ENCODE measurements around the gene NPAS2.

Gene NPAS2

DNA sequence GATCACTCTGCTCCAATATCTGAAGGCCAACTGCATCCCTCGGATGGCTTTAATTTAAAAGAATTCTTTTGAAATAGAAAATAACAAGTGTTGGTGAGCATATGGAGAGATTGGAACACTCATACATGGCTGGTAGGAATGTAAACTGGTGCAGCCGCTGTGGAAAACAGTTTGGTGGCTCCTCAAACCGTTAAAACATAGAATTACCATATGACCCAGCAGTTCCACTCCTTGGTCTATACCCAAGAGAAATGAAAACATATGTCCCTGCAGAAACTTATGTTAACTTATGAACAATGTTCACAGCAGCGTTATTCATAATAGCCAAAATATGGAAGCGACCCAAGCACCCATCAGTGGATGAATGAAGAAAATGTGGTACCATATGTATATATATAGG lies 60.1 kb downstream of the NPAS2 start:
- TF ChIP-seq, protein P1, sequence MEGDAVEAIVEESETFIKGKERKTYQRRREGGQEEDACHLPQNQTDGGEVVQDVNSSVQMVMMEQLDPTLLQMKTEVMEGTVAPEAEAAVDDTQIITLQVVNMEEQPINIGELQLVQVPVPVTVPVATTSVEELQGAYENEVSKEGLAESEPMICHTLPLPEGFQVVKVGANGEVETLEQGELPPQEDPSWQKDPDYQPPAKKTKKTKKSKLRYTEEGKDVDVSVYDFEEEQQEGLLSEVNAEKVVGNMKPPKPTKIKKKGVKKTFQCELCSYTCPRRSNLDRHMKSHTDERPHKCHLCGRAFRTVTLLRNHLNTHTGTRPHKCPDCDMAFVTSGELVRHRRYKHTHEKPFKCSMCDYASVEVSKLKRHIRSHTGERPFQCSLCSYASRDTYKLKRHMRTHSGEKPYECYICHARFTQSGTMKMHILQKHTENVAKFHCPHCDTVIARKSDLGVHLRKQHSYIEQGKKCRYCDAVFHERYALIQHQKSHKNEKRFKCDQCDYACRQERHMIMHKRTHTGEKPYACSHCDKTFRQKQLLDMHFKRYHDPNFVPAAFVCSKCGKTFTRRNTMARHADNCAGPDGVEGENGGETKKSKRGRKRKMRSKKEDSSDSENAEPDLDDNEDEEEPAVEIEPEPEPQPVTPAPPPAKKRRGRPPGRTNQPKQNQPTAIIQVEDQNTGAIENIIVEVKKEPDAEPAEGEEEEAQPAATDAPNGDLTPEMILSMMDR (IDR thresholded peaks at IDR 0.05), result no peak
- no peak for DNase-seq (ENCODE audit: low spot score)
- Histone ChIP-seq H3K4me3 (no peak overlapping the region), H3K27ac (no peak overlapping the region)

DNA sequence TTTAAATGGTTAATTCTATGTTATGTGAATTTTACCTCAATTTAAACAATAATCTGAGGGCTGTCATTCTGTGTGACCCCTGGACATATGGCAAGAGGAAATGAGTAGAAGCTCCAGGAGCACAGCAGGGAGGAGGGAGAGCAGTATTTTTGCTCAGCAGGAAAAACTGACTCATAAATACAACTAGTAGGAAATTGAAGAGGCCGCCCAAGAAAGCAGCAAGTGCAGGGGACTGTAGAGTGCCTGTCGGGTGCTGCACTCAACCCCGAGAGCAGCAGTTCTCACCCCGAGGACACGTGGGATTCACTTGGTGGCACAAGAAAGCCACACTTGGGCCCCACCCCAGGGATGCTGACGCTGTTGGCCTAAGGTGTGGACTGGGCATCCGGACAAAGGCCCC lies 60.8 kb downstream of the NPAS2 start:
- TF ChIP-seq, protein P1 (IDR thresholded peaks at IDR 0.05), result no peak
- no peak overlapping the region for H3K4me3 ChIP-seq
- no peak overlapping the region for H3K27ac ChIP-seq
- DNase-seq (ENCODE audit: low spot score), result no peak

DNA sequence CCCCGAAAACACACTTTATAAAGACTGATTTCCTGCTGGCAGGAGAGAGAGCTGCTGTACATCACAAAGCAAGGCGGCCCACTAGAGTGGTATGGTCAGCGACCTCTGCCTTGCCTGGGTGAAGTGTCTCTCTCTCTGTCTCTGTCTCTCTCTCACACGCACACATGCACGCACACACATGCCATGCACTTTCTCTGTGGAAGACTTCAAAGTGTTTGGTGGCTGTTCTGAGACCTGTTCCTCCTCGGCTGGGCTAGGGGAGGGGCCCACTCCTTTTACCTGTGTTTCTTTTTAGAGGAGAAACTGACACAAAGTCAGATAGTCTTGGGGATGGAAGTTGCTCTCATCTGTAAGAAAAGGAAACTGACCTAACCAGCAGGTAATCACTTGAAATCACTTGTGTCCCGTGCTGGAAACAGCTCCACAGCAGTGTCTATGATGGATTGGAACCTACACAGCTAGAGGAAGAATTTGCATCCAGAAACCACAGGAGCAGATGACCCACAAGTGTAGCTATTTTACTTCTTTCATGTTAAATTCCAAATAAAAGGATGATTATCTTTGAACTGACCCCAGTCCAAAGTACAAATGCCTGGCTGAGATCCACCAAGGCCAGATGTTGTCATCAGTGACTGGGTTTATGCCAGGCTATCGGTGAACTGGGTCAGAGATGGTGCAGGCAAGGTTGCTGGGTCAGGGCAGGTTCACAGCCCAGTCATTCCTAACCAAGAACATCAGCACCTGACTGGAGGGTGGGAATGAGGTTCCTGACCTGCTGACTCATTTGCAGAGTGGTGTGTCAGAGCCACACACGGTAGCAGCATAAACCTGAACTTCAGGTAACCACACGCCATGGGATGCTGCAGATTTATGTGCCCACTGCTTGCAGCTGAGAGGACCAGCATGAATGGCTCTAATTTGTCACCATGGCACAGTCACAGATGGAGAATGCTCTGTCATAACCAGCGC lies 63.0 kb downstream of the NPAS2 start:
- Histone ChIP-seq H3K4me3 (no peak overlapping the region), H3K27ac (no peak overlapping the region)
- TF ChIP-seq, protein P1 (IDR thresholded peaks at IDR 0.05), result no peak
- no peak for DNase-seq (ENCODE audit: low spot score)

DNA sequence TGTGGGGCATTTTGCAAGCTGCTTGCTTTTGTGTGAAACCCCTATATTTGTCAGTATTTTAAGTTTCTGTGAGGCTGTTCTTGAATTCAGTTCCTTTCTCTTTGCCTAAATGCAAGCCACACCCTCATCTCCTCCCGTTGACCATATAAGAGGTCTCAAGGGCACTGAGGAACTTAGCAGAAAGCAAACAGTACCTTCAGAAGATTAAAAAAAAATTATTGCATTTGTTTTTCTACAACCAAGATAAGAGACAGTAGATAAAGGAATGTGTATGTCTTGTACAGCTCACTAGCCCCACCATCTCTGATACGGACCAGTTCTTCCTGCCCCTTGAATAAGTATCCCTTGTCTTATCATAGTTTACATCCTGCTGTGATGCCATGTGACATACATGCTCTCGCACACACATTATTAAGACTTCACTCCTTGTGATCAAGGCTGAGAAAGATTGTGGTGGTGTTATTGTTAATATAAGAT lies 64.2 kb downstream of the NPAS2 start:
- no peak for DNase-seq (ENCODE audit: low spot score)
- TF ChIP-seq, protein P1 (IDR thresholded peaks at IDR 0.05), result no peak
- Histone ChIP-seq H3K4me3 (no peak overlapping the region), H3K27ac (no peak overlapping the region)

DNA sequence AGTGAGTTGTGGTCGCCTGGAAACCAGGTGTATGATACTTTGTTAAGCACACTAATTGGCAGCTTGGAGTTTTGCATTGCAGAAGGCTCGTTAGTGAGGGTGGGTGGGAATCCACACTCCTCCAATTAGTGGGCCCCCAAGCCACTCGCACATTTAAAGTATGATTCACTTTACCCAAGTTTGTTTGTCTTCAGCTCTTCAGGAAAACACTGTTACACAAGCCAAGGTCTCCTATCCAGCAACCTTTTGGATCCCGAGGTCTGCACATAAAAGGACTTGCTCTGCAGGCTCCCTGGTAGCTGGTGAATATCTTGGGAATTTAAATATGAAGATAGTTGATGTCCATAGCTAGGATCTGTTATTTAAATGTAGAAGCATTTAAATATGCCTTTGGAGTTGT lies 66.1 kb downstream of the NPAS2 start:
- H3K4me3 ChIP-seq, result no peak overlapping the region
- H3K27ac ChIP-seq, result no peak overlapping the region
- DNase-seq (ENCODE audit: low spot score), result no peak
- TF ChIP-seq, protein P1 (IDR thresholded peaks at IDR 0.05), result no peak

DNA sequence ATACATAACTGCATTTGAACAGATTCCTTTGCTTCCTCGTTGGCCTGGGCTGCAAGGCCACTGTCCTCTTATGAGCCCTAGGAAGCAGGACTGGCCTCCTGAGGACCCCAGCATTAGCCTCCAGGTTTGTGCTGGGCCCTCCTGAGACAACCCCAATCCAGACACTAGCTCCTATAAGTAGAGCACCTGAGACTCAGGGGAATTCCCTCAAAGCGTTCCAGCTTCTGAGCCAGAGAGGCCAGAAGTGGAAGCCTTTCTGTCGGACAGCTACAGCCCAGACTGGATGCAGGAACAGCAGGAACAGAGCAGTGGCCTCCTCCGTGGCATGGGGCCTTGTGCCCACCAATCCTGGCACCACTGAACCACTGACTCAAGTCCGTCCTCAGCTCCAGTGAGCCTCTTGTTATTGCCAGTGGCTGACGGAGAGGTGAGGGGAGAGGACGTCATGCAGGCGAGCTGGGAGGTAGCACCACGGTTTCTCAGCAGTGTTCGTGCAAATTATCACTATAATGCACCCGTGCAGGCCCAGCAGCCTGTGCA lies 67.2 kb downstream of the NPAS2 start:
- Histone ChIP-seq H3K27ac (no peak overlapping the region), H3K4me3 (no peak overlapping the region)
- DNase-seq (ENCODE audit: low spot score), result no peak
- TF ChIP-seq, protein P1 (IDR thresholded peaks at IDR 0.05), result no peak
